GM18858 (cell line): ENCODE measurements around the gene TENM4.

Experiments used
- ATAC-seq: cut with Tn5 transposase; IDR thresholded peaks from one replicate; pipeline ENCODE4 v1.9.1; 2021; ENCODE audit not compliant: unreplicated experiment

TENM4 gene

GRCh38 chr11:79039122-79039521, 401.7 kb downstream of the TENM4 start:
- no peak for ATAC-seq

GRCh38 chr11:79035881-79036280, 404.9 kb downstream of the TENM4 start:
- ATAC-seq: no peak

DNA sequence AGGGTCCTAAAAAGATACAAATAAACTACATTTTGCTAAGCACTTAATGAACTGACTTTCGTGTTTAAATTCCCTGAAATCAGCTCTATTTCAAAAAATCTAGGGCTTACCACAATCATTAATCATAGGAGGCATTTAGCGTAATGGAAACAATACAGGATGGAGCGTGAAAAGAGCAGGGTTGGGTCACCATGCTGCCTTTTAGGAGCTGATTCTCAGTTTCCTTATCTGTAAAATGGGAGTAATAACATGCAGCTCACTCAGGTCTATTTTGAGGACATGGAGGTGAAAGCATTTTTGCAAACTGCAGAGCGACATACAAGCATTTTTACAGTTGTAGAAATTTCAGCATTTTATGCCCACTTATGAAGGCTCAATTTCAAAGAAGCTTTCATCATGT, 407.0 kb downstream of the TENM4 start:
- no peak for ATAC-seq

DNA sequence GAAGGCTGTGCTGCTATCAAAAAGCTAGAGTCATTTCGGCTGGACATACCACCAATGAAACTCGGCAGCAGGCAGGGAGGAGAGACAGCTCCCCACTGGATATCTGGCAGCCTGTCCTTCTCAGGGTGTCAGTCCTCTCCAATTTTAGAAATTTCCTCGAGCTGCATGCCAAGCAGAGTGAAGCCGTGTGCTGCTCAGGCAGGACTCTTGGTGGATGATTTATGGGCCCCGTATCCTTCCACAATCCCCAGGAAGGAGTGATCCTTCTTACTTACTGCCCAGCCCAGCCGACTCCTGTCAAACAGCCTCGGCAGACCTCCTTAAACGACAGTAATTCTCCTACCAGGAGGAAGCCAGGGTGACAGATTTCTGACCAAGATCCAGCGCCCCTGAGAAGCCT, 410.4 kb downstream of the TENM4 start:
- no peak for ATAC-seq

- ATAC-seq: no peak
These were observed 412.6 kb downstream of the TENM4 start for GRCh38 chr11:79028225-79028624.

- ATAC-seq: peak; percentile 65
These were observed 413.9 kb downstream of the TENM4 start for GRCh38 chr11:79026803-79027445.

GRCh38 chr11:79025622-79026021, 415.2 kb downstream of the TENM4 start:
- no peak for ATAC-seq

DNA sequence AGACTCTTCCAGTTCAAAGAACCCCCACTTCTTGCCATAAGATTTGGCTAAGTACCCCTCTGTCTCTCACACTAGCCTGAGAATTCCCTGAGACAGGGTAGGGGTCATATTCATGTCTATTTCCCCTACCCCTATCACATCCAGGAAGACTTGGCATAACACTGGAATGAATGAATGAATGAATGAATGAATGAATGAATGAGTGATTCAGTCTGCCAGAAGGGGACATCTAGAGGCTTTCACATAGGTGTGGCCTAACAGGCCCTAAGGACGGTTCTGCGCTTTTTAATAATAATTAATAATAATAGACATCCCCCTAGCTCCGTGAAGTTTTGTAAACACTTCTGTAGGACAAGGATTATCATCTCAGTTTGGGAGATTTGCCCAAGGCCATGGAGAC, 415.7 kb downstream of the TENM4 start:
- ATAC-seq: no peak

- ATAC-seq: no peak
These were observed 418.6 kb downstream of the TENM4 start for GRCh38 chr11:79022265-79022664.

GRCh38 chr11:79021601-79022000, 419.2 kb downstream of the TENM4 start:
- no peak for ATAC-seq

DNA sequence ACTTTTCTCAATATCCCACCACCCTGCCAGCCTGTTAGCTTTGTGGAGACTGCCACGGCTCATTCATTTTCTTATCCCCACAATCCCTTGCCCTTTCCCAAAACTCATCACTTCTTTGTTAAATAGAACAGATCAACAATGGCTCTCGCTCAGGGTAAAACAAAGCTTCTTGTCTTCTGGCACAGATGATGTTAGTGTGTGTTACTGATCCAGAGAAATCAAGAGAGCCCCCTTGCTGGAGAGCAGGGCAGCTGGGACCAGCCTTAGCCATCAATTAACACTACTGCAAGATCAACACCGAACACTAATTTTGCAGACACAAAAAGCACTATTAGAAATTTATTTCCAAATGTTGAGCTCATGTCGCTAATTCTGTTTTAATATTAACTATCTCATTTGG, 420.9 kb downstream of the TENM4 start:
- ATAC-seq: no peak

DNA sequence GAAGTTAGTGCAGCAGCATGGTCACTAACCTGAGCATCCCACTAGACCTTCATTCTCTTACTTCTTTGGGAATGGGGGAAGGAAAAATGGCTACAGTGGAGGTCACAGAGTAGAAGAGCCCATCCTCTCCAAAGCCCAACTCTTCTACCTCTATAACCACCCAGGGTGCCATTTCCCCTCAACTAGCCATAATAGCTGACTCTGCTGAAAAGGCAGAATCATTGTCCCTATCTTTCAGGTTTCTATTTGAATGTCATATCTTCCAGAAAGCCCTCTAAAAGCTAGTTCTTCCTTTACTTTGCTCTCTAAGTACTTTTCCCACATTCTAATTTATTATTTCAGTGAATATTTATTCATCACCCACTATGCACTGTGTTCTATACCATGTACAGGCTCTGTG, 421.6 kb downstream of the TENM4 start:
- ATAC-seq: no peak

GRCh38 chr11:79018371-79018849, 422.4 kb downstream of the TENM4 start:
- ATAC-seq: no peak

DNA sequence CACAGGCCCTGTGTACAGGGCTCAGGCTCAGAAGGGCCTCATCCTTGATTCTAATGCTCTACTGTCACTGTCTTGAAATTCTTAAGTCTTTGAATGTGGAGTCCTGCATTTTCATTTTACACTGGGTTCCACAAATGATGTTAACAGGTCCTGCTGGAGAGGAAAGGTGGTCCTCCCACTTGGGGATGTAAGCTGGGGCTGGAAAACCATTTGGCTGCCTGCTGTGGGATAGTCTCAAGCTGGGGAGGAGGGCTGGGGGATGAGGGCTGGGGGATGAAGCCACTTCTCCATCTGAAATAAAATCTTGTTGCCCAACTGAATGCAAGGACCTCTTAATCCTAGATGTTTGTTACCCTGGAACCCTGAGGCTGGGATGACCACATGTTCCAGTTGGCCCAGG, 423.0 kb downstream of the TENM4 start:
- no peak for ATAC-seq

DNA sequence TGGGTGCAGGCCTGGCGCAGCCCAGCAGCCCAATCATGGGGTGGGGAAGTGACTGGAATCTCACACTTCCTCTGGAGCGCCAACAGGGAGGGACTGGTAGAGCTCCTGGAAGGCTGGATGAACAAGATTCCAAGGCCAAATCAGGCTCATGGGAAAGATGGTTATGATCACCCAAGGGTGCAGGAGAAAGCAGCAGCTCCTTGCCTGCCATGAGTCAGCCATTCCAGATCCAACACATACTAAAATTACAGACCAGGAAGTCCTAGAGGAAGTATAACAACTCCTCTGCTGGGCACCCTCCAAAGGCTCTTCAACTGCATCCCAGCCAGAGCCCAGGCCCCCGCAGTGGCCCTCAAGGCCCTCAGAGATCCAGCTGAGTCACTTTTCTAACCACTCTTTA, 427.3 kb downstream of the TENM4 start:
- ATAC-seq: no peak

GRCh38 chr11:79011357-79011756, 429.5 kb downstream of the TENM4 start:
- no peak for ATAC-seq

DNA sequence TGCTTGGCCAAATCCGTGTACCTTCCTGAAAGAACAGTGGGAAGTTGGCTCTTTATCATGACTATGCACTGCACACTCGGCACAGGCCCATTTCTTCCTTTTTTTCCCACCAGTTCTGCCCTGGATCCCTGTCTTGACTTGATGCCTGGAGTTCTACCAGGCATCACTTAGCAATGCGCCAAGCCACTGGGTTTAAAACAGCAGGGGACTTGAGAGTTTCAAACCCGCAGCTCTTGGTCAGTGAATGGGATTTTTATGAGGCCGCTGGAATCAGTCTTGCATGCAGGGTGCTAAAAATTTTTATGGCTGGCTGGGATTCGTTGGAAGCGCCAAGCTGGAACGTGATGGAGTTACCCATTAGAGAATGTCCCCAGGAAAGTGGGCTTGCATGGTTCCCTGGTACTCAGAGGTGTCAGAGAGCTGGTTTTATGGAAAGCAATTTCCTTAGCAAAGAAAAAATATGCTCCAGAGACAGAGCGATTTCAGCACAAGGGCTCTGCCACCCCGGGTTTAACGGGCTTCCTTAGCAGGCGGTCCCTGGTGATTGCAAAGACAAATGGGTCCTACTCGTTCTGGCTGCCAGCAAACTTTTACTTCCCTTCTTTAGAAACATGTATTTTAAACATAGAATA, 432.9 kb downstream of the TENM4 start:
- no peak for ATAC-seq

DNA sequence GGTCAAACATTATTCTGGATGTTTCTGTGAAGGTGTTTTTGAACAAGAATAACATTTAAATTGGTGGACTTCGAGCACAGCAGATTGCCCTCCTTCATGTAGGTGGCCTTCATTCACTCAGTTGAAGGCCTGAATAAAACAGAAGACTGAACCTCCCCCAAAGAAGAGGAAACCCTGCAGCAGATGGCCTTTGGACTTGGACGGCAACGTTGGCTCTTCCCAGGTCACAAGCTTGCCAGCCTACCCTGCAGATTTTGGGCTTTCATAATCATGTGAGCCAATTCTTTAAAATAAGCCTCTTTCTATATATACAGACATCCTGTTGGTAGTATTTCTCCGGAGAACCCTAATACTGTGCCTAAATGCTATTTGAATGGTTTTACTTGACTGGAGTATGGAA, 434.0 kb downstream of the TENM4 start:
- no peak for ATAC-seq

- ATAC-seq: no peak
These were observed 444.8 kb downstream of the TENM4 start for GRCh38 chr11:78996007-78996406.

DNA sequence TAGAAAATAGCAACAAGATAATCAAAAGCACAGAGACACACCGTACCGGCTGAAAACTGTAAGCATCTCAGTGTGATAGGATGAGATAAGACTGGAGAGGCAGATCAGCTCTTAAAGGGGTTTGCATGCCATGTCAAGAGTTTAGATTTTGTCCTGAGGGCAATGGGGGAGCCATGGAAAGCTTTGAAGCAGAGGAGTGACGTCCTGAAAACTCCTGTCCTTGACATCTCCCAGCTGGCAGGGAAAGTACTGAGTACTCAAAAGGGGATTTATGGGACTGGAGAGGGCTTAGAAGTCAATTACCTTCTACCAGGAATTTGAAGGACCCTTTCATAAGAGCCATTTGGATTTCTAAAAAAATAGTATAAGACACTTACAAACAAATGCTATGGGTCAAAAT, 445.7 kb downstream of the TENM4 start:
- ATAC-seq: no peak

DNA sequence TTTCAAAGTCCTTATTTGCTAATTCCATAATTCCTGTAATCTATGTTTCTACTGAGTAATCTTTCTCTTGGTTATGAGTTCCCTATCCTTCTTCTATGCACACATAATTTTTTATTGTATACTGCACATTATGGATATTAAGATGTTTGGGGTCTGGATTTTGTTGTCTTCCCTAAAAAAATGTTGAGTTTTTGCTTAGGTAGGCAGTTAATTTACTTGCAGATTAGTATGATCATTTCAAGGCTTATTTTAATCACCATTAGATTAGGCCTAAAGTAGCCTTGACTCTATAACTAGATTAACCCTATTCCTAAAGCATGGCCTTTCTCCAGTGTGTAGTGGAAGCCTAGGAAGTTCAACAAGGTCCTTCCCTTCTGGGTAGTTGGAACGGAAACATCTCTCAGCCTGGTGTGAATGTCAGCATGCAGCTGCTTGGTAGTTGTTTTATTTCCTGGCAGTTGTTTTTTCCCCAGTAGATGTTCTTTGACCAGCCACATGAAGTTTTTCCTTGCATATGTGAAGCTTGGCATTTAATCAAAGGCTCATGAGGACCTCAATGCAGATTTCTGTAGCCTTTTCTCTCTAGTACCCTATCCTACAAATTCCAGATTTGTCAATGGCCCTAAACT, 446.9 kb downstream of the TENM4 start:
- no peak for ATAC-seq

DNA sequence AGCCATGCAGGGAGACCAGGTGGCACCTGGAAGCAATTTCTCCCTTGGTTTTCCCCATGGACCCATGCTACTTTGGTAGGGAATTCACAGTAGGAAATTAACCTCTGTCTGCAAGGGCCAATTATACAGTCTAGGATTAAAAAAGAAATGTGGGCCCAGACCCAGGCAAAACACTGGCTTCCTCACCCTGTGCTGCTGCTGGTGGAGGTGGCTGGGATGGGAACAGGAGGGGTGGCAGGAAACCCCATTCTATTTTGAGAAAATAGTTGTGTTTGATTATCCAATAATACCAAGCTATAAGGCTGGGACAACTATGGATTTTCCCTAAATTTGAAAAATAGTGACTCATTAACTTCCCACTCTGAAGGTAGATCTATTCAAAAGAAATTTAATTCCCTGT, 449.1 kb downstream of the TENM4 start:
- no peak for ATAC-seq
